ENCODE results near the gene WWP2. TPM values are rescaled to one million over a fixed set of nuclear protein-coding genes. Genes with fewer than 3 reads are reported as not detected.

Gene WWP2
- polyA plus RNA-seq, 1 donor from 2014 or later, result 11.9 TPM

DNA sequence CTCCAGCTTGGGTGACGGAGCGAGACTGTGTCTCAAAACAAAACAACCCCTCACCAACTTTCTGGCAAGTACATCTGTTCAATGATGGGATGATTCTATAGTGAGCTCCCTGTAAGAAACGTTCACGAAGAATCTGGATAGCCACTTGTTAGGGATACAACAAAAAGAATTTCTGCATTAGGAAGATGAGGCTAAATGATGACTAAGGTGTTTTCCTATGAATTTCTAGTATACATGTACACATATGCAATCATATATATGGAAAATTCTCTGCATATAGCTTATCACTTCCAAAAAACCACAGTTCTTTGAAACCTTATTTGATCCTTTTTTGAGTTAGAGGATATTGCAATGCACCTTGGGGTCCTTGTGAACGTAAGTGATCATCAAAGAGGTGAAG, 124.6 kb downstream of the WWP2 start:
- H3K27ac ChIP-seq (ENCODE audit: low read length), result no peak overlapping the region
- H3K79me2 ChIP-seq (replicated peaks; ENCODE audit: insufficient read depth, low read length), result no peaks in the 10 kb centered on the region
- H3K9me3 ChIP-seq (ENCODE audit: low read length), result no peaks in the 10 kb centered on the region
- no peaks in the 10 kb centered on the region for H3K27me3 ChIP-seq (ENCODE audit: insufficient read depth, low read depth, low read length)
- H3K4me2 ChIP-seq (ENCODE audit: low read length), result no peak overlapping the region
- TF ChIP-seq, protein P1, sequence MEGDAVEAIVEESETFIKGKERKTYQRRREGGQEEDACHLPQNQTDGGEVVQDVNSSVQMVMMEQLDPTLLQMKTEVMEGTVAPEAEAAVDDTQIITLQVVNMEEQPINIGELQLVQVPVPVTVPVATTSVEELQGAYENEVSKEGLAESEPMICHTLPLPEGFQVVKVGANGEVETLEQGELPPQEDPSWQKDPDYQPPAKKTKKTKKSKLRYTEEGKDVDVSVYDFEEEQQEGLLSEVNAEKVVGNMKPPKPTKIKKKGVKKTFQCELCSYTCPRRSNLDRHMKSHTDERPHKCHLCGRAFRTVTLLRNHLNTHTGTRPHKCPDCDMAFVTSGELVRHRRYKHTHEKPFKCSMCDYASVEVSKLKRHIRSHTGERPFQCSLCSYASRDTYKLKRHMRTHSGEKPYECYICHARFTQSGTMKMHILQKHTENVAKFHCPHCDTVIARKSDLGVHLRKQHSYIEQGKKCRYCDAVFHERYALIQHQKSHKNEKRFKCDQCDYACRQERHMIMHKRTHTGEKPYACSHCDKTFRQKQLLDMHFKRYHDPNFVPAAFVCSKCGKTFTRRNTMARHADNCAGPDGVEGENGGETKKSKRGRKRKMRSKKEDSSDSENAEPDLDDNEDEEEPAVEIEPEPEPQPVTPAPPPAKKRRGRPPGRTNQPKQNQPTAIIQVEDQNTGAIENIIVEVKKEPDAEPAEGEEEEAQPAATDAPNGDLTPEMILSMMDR (IDR thresholded peaks at IDR 0.05; ENCODE audit: poor library complexity, severe bottlenecking), result no peak
- TF ChIP-seq EZH2 (IDR thresholded peaks at IDR 0.05; ENCODE audit: borderline replicate concordance, insufficient read depth, low read length, poor library complexity, severe bottlenecking) (no peak), EP300 (conservative IDR thresholded peaks at IDR 0.05; ENCODE audit: poor library complexity, severe bottlenecking) (no peak), POLR2AphosphoS5 (IDR thresholded peaks at IDR 0.05) (no peak)
- TF ChIP-seq, protein P2, sequence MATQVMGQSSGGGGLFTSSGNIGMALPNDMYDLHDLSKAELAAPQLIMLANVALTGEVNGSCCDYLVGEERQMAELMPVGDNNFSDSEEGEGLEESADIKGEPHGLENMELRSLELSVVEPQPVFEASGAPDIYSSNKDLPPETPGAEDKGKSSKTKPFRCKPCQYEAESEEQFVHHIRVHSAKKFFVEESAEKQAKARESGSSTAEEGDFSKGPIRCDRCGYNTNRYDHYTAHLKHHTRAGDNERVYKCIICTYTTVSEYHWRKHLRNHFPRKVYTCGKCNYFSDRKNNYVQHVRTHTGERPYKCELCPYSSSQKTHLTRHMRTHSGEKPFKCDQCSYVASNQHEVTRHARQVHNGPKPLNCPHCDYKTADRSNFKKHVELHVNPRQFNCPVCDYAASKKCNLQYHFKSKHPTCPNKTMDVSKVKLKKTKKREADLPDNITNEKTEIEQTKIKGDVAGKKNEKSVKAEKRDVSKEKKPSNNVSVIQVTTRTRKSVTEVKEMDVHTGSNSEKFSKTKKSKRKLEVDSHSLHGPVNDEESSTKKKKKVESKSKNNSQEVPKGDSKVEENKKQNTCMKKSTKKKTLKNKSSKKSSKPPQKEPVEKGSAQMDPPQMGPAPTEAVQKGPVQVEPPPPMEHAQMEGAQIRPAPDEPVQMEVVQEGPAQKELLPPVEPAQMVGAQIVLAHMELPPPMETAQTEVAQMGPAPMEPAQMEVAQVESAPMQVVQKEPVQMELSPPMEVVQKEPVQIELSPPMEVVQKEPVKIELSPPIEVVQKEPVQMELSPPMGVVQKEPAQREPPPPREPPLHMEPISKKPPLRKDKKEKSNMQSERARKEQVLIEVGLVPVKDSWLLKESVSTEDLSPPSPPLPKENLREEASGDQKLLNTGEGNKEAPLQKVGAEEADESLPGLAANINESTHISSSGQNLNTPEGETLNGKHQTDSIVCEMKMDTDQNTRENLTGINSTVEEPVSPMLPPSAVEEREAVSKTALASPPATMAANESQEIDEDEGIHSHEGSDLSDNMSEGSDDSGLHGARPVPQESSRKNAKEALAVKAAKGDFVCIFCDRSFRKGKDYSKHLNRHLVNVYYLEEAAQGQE (IDR thresholded peaks at IDR 0.05; ENCODE audit: borderline replicate concordance), result no peak
- H4K20me1 ChIP-seq (ENCODE audit: insufficient read depth), result no peaks in the 10 kb centered on the region
- H3F3A ChIP-seq (ENCODE audit: insufficient read depth, low read length, poor library complexity, severe bottlenecking), result peaks cover 5% of the 10 kb centered on the region
- no peaks in the 10 kb centered on the region for H3K9me2 ChIP-seq (ENCODE audit: insufficient read depth, low read length)
- no peak overlapping the region for H3K4me3 ChIP-seq (ENCODE audit: low read length)
- H3K36me3 ChIP-seq (ENCODE audit: insufficient read depth, low read length), result peaks cover 5% of the 10 kb centered on the region
- no peak overlapping the region for H2AFZ ChIP-seq (ENCODE audit: low read depth, low read length)
- no peak overlapping the region for H3K9ac ChIP-seq (ENCODE audit: low read length)

DNA sequence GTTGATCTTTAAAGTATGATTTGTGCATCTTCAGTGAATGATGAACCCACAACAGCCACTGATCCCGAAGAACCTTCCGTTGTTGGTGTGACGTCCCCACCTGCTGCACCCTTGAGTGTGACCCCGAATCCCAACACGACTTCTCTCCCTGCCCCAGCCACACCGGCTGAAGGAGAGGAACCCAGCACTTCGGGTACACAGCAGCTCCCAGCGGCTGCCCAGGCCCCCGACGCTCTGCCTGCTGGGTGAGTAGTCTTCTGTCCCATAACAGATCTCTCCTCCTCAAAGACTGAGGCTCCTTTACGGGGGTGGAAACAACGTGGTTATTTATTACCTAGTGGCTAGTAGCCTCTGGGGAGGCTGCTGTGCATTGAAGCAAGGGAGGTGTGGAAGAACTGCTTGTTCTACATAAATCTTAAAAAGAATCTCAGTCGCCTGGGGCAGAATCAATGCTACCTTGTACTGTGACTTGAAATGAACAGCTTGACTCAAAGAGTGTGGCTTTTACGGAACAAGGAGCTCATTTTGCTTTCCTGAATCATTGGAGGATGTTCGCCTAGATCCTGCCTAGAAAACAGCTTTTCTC, 126.0 kb downstream of the WWP2 start:
- Histone ChIP-seq H3K4me3 (ENCODE audit: low read length) (no peak overlapping the region), H3K9me2 (ENCODE audit: insufficient read depth, low read length) (no peaks in the 10 kb centered on the region), H3K4me2 (ENCODE audit: low read length) (no peak overlapping the region), H3K27ac (ENCODE audit: low read length) (no peak overlapping the region), H3K9ac (ENCODE audit: low read length) (no peak overlapping the region), H4K20me1 (ENCODE audit: insufficient read depth) (no peaks in the 10 kb centered on the region), H3K9me3 (ENCODE audit: low read length) (no peaks in the 10 kb centered on the region), H3F3A (ENCODE audit: insufficient read depth, low read length, poor library complexity, severe bottlenecking) (peaks cover 5% of the 10 kb centered on the region), H3K36me3 (ENCODE audit: insufficient read depth, low read length) (peaks cover 5% of the 10 kb centered on the region), H3K79me2 (replicated peaks; ENCODE audit: insufficient read depth, low read length) (no peaks in the 10 kb centered on the region), H2AFZ (ENCODE audit: low read depth, low read length) (no peak overlapping the region), H3K27me3 (ENCODE audit: insufficient read depth, low read depth, low read length) (no peaks in the 10 kb centered on the region)
- TF ChIP-seq RAD21 (conservative IDR thresholded peaks at IDR 0.05), result no peak
- TF ChIP-seq, protein P2 (IDR thresholded peaks at IDR 0.05; ENCODE audit: borderline replicate concordance), result no peak
- TF ChIP-seq POLR2AphosphoS5 (IDR thresholded peaks at IDR 0.05), result no peak
- TF ChIP-seq, protein P1 (IDR thresholded peaks at IDR 0.05; ENCODE audit: poor library complexity, severe bottlenecking), result no peak
- no peak for TF ChIP-seq TAF1 (IDR thresholded peaks at IDR 0.05; ENCODE audit: low read depth)
- no peak for TF ChIP-seq EP300 (conservative IDR thresholded peaks at IDR 0.05; ENCODE audit: poor library complexity, severe bottlenecking)
- no peak for TF ChIP-seq EZH2 (IDR thresholded peaks at IDR 0.05; ENCODE audit: borderline replicate concordance, insufficient read depth, low read length, poor library complexity, severe bottlenecking)
- TF ChIP-seq MXI1 (conservative IDR thresholded peaks at IDR 0.05; ENCODE audit: poor library complexity, severe bottlenecking), result no peak
- no peak for TF ChIP-seq SMC3 (conservative IDR thresholded peaks at IDR 0.05; ENCODE audit: poor library complexity)
